SK-N-SH (cell line): ENCODE data around the gene MIAT.

ENCODE experiments used
- CTCF ChIP-seq: fragments of 200-600 bp; sonication (generic); IDR thresholded peaks from 2 replicates; pipeline ENCODE4 v1.6.1; 2017; ENCODE audit warnings: antibody characterized with exemption, mild to moderate bottlenecking, moderate library complexity
- EP300 ChIP-seq, 2 experiments: IDR thresholded peaks; 2 replicates each; pipeline versions ENCODE4 v1.4.0 to v1.6.1; 2012; ENCODE audit warnings: borderline replicate concordance in 1 of 2, low read depth in 1 of 2, low read length in 1 of 2
- EZH2phosphoT487 ChIP-seq: fragments of 200-600 bp; sonication (generic); IDR thresholded peaks from 2 replicates; pipeline ENCODE4 v1.6.1; 2017; ENCODE audit warnings: low read depth, mixed run types, mild to moderate bottlenecking, antibody characterized with exemption, moderate library complexity, borderline replicate concordance
- GATA2 ChIP-seq: sonication (generic); formaldehyde crosslinking; IDR thresholded peaks from 2 replicates; pipeline ENCODE4 v1.5.0; 2020; ENCODE audit warnings: mild to moderate bottlenecking, missing genetic modification reagents
- MXI1 ChIP-seq: IDR thresholded peaks from 2 replicates; pipeline ENCODE4 v1.6.1; 2012; ENCODE audit warnings: mild to moderate bottlenecking, low read depth, low read length, improper control_type of control experiment
- NRF1 ChIP-seq: IDR thresholded peaks from 2 replicates; pipeline ENCODE4 v1.6.1; 2012; ENCODE audit warnings: low read depth, mild to moderate bottlenecking, low read length
- PBX3 ChIP-seq: IDR thresholded peaks from 2 replicates; pipeline ENCODE4; 2012
- POLR2AphosphoS5 ChIP-seq: IDR thresholded peaks from 2 replicates; pipeline ENCODE4 v1.6.1; 2012; ENCODE audit warnings: low read depth, low read length
- RFX5 ChIP-seq: IDR thresholded peaks from 2 replicates; pipeline ENCODE4 v1.6.1; 2012; ENCODE audit warnings: mild to moderate bottlenecking, improper control_type of control experiment, low read length
- SIN3A ChIP-seq: IDR thresholded peaks from 2 replicates; pipeline ENCODE4 v1.6.1; 2012; ENCODE audit warnings: low read depth, mild to moderate bottlenecking, low read length, moderate library complexity, borderline replicate concordance
- TAF1 ChIP-seq: IDR thresholded peaks from 2 replicates; pipeline ENCODE4 v1.6.1; 2012; ENCODE audit warnings: low read depth, mild to moderate bottlenecking, low read length, moderate library complexity, borderline replicate concordance
- USF1 ChIP-seq: IDR thresholded peaks from 2 replicates; pipeline ENCODE4 v1.4.0; 2012; ENCODE audit warnings: low read depth, borderline replicate concordance

- no peak for TF ChIP-seq NRF1
- TF ChIP-seq EZH2phosphoT487 = no peak
- no peak for TF ChIP-seq GATA2 (CRISPR knock-in tag)
- no peak for TF ChIP-seq RFX5
- TF ChIP-seq CTCF = no peak
- no peak for TF ChIP-seq SIN3A
- TF ChIP-seq POLR2AphosphoS5 = no peak
- TF ChIP-seq EP300 (IDR thresholded peaks at IDR 0.05; ENCODE audit: borderline replicate concordance in 1 of 2, low read depth in 1 of 2, low read length in 1 of 2) = no peak
- TF ChIP-seq MXI1 = no peak
- TF ChIP-seq TAF1 = no peak
- TF ChIP-seq PBX3 = no peak
- TF ChIP-seq USF1 = no peak
Observed at GRCh38 chr22:26697151-26697550, 39.8 kb downstream of the MIAT start.
